Nephron progenitor cell (in vitro differentiated cells): ENCODE measurements around the gene OSTN.
A peak's percentile ranks its signal among the peaks of the same experiment; 100 is the strongest.

ENCODE experiments used
- DNase-seq: peaks from one replicate; pipeline ENCODE4 v3.0.0; 2021
- H3K27ac Mint-ChIP-seq: 2 replicates; pipeline ENCODE4 v1.8.0; 2021; ENCODE audit warnings: mild to moderate bottlenecking, moderate library complexity, mixed read lengths
- H3K27me3 Mint-ChIP-seq: 2 replicates; pipeline ENCODE4 v1.8.0; 2021; ENCODE audit warnings: mild to moderate bottlenecking, low read depth, mixed read lengths; ENCODE audit not compliant: poor library complexity
- H3K36me3 Mint-ChIP-seq: 2 replicates; pipeline ENCODE4 v1.8.0; 2021; ENCODE audit warnings: low read depth, mixed read lengths
- H3K4me1 Mint-ChIP-seq: 2 replicates; pipeline ENCODE4 v1.8.0; 2021; ENCODE audit warnings: mixed read lengths
- H3K4me3 Mint-ChIP-seq: 2 replicates; pipeline ENCODE4 v1.8.0; 2021; ENCODE audit warnings: mild to moderate bottlenecking, moderate library complexity, mixed read lengths
- H3K9me3 Mint-ChIP-seq: 2 replicates; pipeline ENCODE4 v1.8.0; 2021; ENCODE audit warnings: mild to moderate bottlenecking, moderate library complexity, mixed read lengths
- CTCF ChIP-seq: fragments of 200-600 bp; sonication (generic); IDR thresholded peaks from 2 replicates; pipeline ENCODE4 v1.5.0; 2021; ENCODE audit warnings: antibody characterized with exemption

The OSTN gene

GRCh38 chr3:191282251-191283185 lies 83.5 kb downstream of the OSTN start:
- H3K36me3 Mint-ChIP-seq, result no peaks in the 10 kb centered on the region

GRCh38 chr3:191283400-191283799 lies 84.4 kb downstream of the OSTN start:
- Mint-ChIP-seq H3K4me3 (no peak overlapping the region), H3K9me3 (no peaks in the 10 kb centered on the region), H3K27me3 (no peaks in the 10 kb centered on the region), H3K4me1 (peaks cover 29% of the 10 kb centered on the region), H3K27ac (no peak overlapping the region), H3K36me3 (no peaks in the 10 kb centered on the region)
- DNase-seq, result no peak
- TF ChIP-seq CTCF, result no peak

More at GRCh38 chr3:191282251-191283185, 83.5 kb downstream of the OSTN start:
- TF ChIP-seq CTCF, result no peak
- Mint-ChIP-seq H3K4me1 (peaks cover 29% of the 10 kb centered on the region), H3K27ac (no peak overlapping the region), H3K9me3 (no peaks in the 10 kb centered on the region), H3K27me3 (no peaks in the 10 kb centered on the region), H3K4me3 (no peak overlapping the region)
- DNase-seq, result no peak

- H3K27ac Mint-ChIP-seq, result no peak overlapping the region
- H3K9me3 Mint-ChIP-seq, result no peaks in the 10 kb centered on the region
Measured at GRCh38 chr3:191290311-191291025, 91.4 kb downstream of the OSTN start.

GRCh38 chr3:191292243-191293015 lies 93.4 kb downstream of the OSTN start:
- H3K9me3 Mint-ChIP-seq, result no peaks in the 10 kb centered on the region
- no peak for DNase-seq
- H3K27ac Mint-ChIP-seq, result no peak overlapping the region
- no peak for TF ChIP-seq CTCF
- H3K4me1 Mint-ChIP-seq, result no peaks in the 10 kb centered on the region
- H3K27me3 Mint-ChIP-seq, result no peaks in the 10 kb centered on the region
- H3K4me3 Mint-ChIP-seq, result no peak overlapping the region
- no peaks in the 10 kb centered on the region for H3K36me3 Mint-ChIP-seq

More at GRCh38 chr3:191290311-191291025, 91.4 kb downstream of the OSTN start:
- no peak for TF ChIP-seq CTCF
- H3K4me1 Mint-ChIP-seq, result no peaks in the 10 kb centered on the region
- H3K36me3 Mint-ChIP-seq, result no peaks in the 10 kb centered on the region
- no peak for DNase-seq
- no peak overlapping the region for H3K4me3 Mint-ChIP-seq
- H3K27me3 Mint-ChIP-seq, result no peaks in the 10 kb centered on the region

GRCh38 chr3:191294291-191294690 lies 95.2 kb downstream of the OSTN start:
- Mint-ChIP-seq H3K27me3 (no peaks in the 10 kb centered on the region), H3K9me3 (no peaks in the 10 kb centered on the region), H3K4me1 (peaks cover 9% of the 10 kb centered on the region), H3K4me3 (no peak overlapping the region), H3K36me3 (no peaks in the 10 kb centered on the region), H3K27ac (peak overlapping the region; percentile 46)
- no peak for DNase-seq
- no peak for TF ChIP-seq CTCF
